Loucy (cell line): ENCODE results near the gene WDR26.

Source experiments
- CTCF ChIP-seq: fragments of 200-600 bp; sonication (generic); conservative IDR thresholded peaks from 2 replicates; pipeline ENCODE4 v1.5.1; 2014; ENCODE audit warnings: mild to moderate bottlenecking, antibody characterized with exemption, low read length
- EZH2phosphoT487 ChIP-seq: fragments of 200-600 bp; IDR thresholded peaks from 2 replicates; pipeline ENCODE4 v1.6.1; 2018; ENCODE audit warnings: antibody characterized with exemption, mild to moderate bottlenecking, moderate library complexity, borderline replicate concordance

DNA sequence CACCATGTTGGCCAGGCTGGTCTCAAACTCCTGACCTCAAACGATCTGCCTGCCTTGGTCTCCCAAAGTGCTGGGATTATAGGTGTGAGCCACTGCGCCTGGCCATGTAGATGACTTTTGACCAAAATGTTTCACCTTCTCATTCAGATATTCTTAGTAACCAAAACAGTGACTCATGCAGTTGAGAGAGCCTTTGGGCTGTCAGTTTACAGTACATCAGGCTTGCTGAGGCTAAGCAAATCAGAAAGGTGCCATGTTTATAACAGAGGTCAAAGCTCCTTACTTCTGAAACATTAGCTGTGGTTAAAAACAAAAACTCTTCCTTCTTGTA, 57.0 kb downstream of the WDR26 start:
- no peak for TF ChIP-seq CTCF
- TF ChIP-seq EZH2phosphoT487, result no peak
